Panc1 (cell line): Measurements from ENCODE around the gene MCM5. TPM values are rescaled to one million over a fixed set of nuclear protein-coding genes. Genes with fewer than 3 reads are reported as not detected.

ENCODE experiments used
- ATAC-seq: fragments of 200-7000 bp; cut with Tn5 transposase; 2 replicates; pipeline ENCODE4 v1.9.1; 2020; ENCODE audit warnings: mild to moderate bottlenecking, moderate library complexity
- BruUV-seq: library from RNA; stranded (reverse); fragments of 400-500 nt; replicated peaks from 2 replicates; lab custom pipeline; 2021; lab: Mats Ljungman, UMichigan
- CTCF ChIA-PET: fragments of 300-600 bp; sonication (Branson Sonifier 250); formaldehyde crosslinking; loops from one replicate; lab custom pipeline; 2022; ENCODE audit warnings: antibody characterized with exemption; lab: Charles Lee
- POLR2A ChIA-PET: fragments of 300-600 bp; sonication (Branson Sonifier 250); formaldehyde crosslinking; loops from one replicate; lab custom pipeline; 2022; ENCODE audit warnings: antibody characterized with exemption; lab: Charles Lee
- DNase-seq: peaks from one replicate; pipeline ENCODE4 v3.0.0-alpha.2; 2010; ENCODE audit warnings: low read depth, low spot score
- H3K27ac ChIP-seq: 2 replicates; pipeline ENCODE4 v1.5.1; 2011; ENCODE audit warnings: mild to moderate bottlenecking, low read length, inconsistent platforms
- H3K27me3 ChIP-seq: fragments of 200-500 bp; sonication (Bioruptor generic); 2 replicates; pipeline ENCODE4 v1.6.0; 2014; ENCODE audit warnings: low read length, inconsistent platforms; ENCODE audit not compliant: control insufficient read depth, insufficient read depth
- H3K36me3 ChIP-seq: fragments of 200-500 bp; sonication (Bioruptor generic); 2 replicates; pipeline ENCODE4 v1.5.1; 2014; ENCODE audit warnings: inconsistent platforms, mild to moderate bottlenecking, low read length, moderate library complexity; ENCODE audit not compliant: control insufficient read depth, insufficient read depth
- H3K4me1 ChIP-seq: 2 replicates; pipeline ENCODE4 v1.5.1; 2011; ENCODE audit warnings: inconsistent platforms, mild to moderate bottlenecking, low read length, moderate library complexity; ENCODE audit not compliant: control insufficient read depth, insufficient read depth
- H3K4me3 ChIP-seq, 2 experiments: 2 replicates each; pipeline ENCODE4 v1.5.1; 2011 to 2012; ENCODE audit warnings: low read depth in 2 of 2, low read length in 2 of 2, mild to moderate bottlenecking in 2 of 2, inconsistent platforms in 1 of 2, moderate library complexity in 1 of 2
- H3K9me3 ChIP-seq: fragments of 200-500 bp; sonication (Bioruptor generic); 2 replicates; pipeline ENCODE4 v1.5.1; 2014; ENCODE audit warnings: low read depth, mild to moderate bottlenecking, inconsistent platforms, low read length, moderate library complexity; ENCODE audit not compliant: control insufficient read depth, insufficient read depth
- CTCF ChIP-seq: fragments of 450-650 bp; IDR thresholded peaks from 2 replicates; pipeline ENCODE4 v1.5.1; 2017; ENCODE audit warnings: mild to moderate bottlenecking
- POLR2AphosphoS5 ChIP-seq: IDR thresholded peaks from 2 replicates; pipeline ENCODE4 v1.6.1; 2012; ENCODE audit warnings: mild to moderate bottlenecking, low read depth, low read length, moderate library complexity
- SIN3A ChIP-seq: IDR thresholded peaks from 2 replicates; pipeline ENCODE4 v1.6.1; 2012; ENCODE audit warnings: low read depth, mild to moderate bottlenecking, low read length, moderate library complexity, borderline replicate concordance; ENCODE audit not compliant: insufficient read depth
- TCF7L2 ChIP-seq: IDR thresholded peaks from 2 replicates; pipeline ENCODE4 v1.6.1; 2011; ENCODE audit warnings: mild to moderate bottlenecking, low read depth, low read length, inconsistent platforms
- in situ Hi-C: cut with HindIII; loops from 2 replicates; pipeline ENCODE4 v1.10.0; 2016; ENCODE audit warnings: low sequenced_read_pairs, low pct_unique_long_range_greater_than_20kb
- intact Hi-C: fragments of 100-400 bp; cut with micrococcal nuclease; formaldehyde crosslinking; loops from one replicate; pipeline ENCODE4 v1.10.0; 2022; ENCODE audit not compliant: unreplicated experiment
- total RNA-seq: library from RNA; stranded (reverse); gene quantifications from one replicate; pipeline ENCODE4 v1.2.1, GENCODE V29; 2021; ENCODE audit not compliant: unreplicated experiment
- TF ChIP-seq, protein P1 (sequence below), 2 experiments: IDR thresholded peaks; 2 replicates each; pipeline ENCODE4 v1.6.1; 2011 to 2012; ENCODE audit warnings: low read depth in 2 of 2, control low read depth in 1 of 2, low read length in 1 of 2, mild to moderate bottlenecking in 1 of 2, moderate library complexity in 1 of 2; ENCODE audit not compliant: insufficient read depth in 1 of 2

The MCM5 gene
- total RNA-seq, 1 experiment from 2014 or later, result 122 TPM

GRCh38 chr22:35407362-35407761, 7.4 kb downstream of the MCM5 start:
- in situ Hi-C loops (no loop called here), intact Hi-C loops (no loop called here)
- DNase-seq (no peak), ATAC-seq (no peak)
- peaks cover 6% of the 10 kb centered on the region for H3K4me1 ChIP-seq
- no peaks in the 10 kb centered on the region for H3K27me3 ChIP-seq
- BruUV-seq, result no TSS peak
- no peak for TF ChIP-seq SIN3A
- no peak for TF ChIP-seq POLR2AphosphoS5
- TF ChIP-seq TCF7L2, result no peak
- TF ChIP-seq CTCF, result no peak
- TF ChIP-seq, protein P1, sequence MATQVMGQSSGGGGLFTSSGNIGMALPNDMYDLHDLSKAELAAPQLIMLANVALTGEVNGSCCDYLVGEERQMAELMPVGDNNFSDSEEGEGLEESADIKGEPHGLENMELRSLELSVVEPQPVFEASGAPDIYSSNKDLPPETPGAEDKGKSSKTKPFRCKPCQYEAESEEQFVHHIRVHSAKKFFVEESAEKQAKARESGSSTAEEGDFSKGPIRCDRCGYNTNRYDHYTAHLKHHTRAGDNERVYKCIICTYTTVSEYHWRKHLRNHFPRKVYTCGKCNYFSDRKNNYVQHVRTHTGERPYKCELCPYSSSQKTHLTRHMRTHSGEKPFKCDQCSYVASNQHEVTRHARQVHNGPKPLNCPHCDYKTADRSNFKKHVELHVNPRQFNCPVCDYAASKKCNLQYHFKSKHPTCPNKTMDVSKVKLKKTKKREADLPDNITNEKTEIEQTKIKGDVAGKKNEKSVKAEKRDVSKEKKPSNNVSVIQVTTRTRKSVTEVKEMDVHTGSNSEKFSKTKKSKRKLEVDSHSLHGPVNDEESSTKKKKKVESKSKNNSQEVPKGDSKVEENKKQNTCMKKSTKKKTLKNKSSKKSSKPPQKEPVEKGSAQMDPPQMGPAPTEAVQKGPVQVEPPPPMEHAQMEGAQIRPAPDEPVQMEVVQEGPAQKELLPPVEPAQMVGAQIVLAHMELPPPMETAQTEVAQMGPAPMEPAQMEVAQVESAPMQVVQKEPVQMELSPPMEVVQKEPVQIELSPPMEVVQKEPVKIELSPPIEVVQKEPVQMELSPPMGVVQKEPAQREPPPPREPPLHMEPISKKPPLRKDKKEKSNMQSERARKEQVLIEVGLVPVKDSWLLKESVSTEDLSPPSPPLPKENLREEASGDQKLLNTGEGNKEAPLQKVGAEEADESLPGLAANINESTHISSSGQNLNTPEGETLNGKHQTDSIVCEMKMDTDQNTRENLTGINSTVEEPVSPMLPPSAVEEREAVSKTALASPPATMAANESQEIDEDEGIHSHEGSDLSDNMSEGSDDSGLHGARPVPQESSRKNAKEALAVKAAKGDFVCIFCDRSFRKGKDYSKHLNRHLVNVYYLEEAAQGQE (IDR thresholded peaks at IDR 0.05; ENCODE audit: insufficient read depth in 1 of 2, low read depth in 2 of 2, low read length in 1 of 2), result no peak
- CTCF ChIA-PET, result no interaction called here
- H3K9me3 ChIP-seq, result no peaks in the 10 kb centered on the region
- POLR2A ChIA-PET, result no interaction called here
- H3K4me3 ChIP-seq, result no peak overlapping the region
- no peak overlapping the region for H3K27ac ChIP-seq
- peaks cover 2% of the 10 kb centered on the region for H3K36me3 ChIP-seq

- Histone ChIP-seq H3K4me1 (no peaks in the 10 kb centered on the region), H3K36me3 (peaks cover 2% of the 10 kb centered on the region), H3K27me3 (no peaks in the 10 kb centered on the region), H3K9me3 (no peaks in the 10 kb centered on the region), H3K27ac (no peak overlapping the region), H3K4me3 (no peak overlapping the region)
- no TSS peak for BruUV-seq
- TF ChIP-seq SIN3A (no peak), TCF7L2 (no peak), CTCF (no peak), POLR2AphosphoS5 (no peak)
- TF ChIP-seq, protein P1 (IDR thresholded peaks at IDR 0.05; ENCODE audit: insufficient read depth in 1 of 2, low read depth in 2 of 2, low read length in 1 of 2), result no peak
- no peak for ATAC-seq
- ChIA-PET CTCF (no interaction called here), POLR2A (no interaction called here)
- intact Hi-C loops, result no loop called here
- DNase-seq, result no peak
- in situ Hi-C loops, result no loop called here
Observed at GRCh38 chr22:35409783-35410662, 10.1 kb downstream of the MCM5 start.
